ENCODE measurements around the gene PTPN14.

- TF ChIP-seq ARNTL (CRISPR knock-in tag; IDR thresholded peaks at IDR 0.05; ENCODE audit: borderline replicate concordance, low read depth): no peak
- TF ChIP-seq PPARA (CRISPR knock-in tag; IDR thresholded peaks at IDR 0.05; ENCODE audit: borderline replicate concordance): no peak
- TF ChIP-seq ZNF565 (CRISPR knock-in tag; conservative IDR thresholded peaks at IDR 0.05; ENCODE audit: low read depth): no peak
- TF ChIP-seq ESRRG (CRISPR knock-in tag; IDR thresholded peaks at IDR 0.05): no peak
- no peak for TF ChIP-seq ZFP3 (CRISPR knock-in tag; IDR thresholded peaks at IDR 0.05)
- no peak for TF ChIP-seq RARB (CRISPR knock-in tag; IDR thresholded peaks at IDR 0.05)
- no peak for TF ChIP-seq ZNF70 (CRISPR knock-in tag; IDR thresholded peaks at IDR 0.05)
Measured at GRCh38 chr1:214367841-214368240, 183.6 kb downstream of the PTPN14 start.

All from SK-N-SH treated with all-trans-retinoic acid at 6 μM for 48 hours (cell line).